ENCODE measurements around the gene CD40.

CD40 gene

DNA sequence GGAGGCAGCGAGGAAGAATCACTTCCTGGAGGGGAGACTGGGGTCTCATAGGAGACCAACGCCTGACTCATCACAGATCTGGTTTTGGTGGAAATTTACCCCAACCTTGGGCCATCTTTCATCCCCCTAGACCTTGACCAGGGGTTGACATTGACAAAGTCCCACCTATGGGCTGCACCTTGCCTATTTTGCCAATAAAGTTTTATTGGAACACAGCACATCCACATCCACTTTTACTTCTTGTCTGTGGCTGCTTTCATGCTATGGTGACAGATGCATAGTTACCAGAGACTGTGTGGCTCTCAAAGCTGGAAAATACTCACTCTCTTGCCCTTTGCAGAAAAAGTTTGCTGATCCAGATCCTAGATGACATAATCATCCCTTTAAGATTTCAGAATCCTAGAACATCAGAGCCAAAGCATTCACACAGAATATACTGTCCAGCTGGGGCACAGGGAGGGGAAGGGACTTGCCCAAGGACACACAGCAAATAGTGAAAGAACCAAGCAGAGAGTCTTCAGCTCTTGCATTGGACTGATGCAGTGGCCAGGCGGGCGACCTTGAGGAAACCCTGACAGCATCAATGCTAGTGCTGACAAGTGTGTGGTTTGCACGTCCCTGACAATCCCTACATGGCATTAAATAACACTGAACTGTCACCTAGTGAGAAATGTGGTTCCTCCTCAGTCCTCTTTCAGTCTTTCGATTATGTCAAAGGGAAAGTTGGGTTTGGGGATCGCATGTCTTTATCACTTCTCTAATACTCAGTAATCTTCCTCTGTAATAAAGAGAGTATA lies 41.2 kb downstream of the CD40 start:
- TF ChIP-seq POLR2AphosphoS5 (IDR thresholded peaks at IDR 0.05; ENCODE audit: low read depth, low read length) (no peak), FOXP2 (optimal IDR thresholded peaks at IDR 0.05; ENCODE audit: borderline replicate concordance, extremely low read depth, extremely low read length, insufficient read depth) (no peak), SIN3A (IDR thresholded peaks at IDR 0.05; ENCODE audit: borderline replicate concordance, insufficient read depth, low read length) (no peak), REST (IDR thresholded peaks at IDR 0.05; ENCODE audit: insufficient read depth in 1 of 2, low read depth in 2 of 2, low read length in 2 of 2) (no peak), TAF1 (IDR thresholded peaks at IDR 0.05; ENCODE audit: borderline replicate concordance, insufficient read depth, low read length) (no peak)

DNA sequence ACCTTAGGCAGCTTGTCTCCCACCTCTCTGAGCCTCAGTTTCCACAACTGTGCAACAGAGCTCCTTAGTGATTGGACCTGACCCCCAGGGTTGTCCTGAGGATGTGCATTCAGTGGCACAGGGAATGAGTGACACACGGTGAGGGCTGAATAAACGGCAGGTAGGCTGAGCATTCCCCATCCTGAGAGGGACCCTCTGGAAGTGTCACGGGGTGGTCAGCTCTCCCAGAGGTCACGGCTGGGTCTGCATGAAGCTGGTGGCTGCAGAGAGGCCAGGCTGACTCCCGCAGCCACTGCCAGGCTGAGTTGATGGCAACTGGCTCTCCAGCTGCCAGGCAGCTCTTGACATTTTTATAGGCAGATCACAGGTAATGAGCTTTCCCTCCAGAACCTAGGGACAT lies 42.5 kb downstream of the CD40 start:
- TF ChIP-seq REST (IDR thresholded peaks at IDR 0.05; ENCODE audit: insufficient read depth in 1 of 2, low read depth in 2 of 2, low read length in 2 of 2) (no peak), SIN3A (IDR thresholded peaks at IDR 0.05; ENCODE audit: borderline replicate concordance, insufficient read depth, low read length) (no peak)

GRCh38 chr20:46161921-46162320 lies 43.8 kb downstream of the CD40 start:
- TF ChIP-seq SIN3A (IDR thresholded peaks at IDR 0.05; ENCODE audit: borderline replicate concordance, insufficient read depth, low read length) (no peak), REST (IDR thresholded peaks at IDR 0.05; ENCODE audit: insufficient read depth in 1 of 2, low read depth in 2 of 2, low read length in 2 of 2) (no peak), POLR2AphosphoS5 (IDR thresholded peaks at IDR 0.05; ENCODE audit: low read depth, low read length) (no peak), FOXP2 (optimal IDR thresholded peaks at IDR 0.05; ENCODE audit: borderline replicate concordance, extremely low read depth, extremely low read length, insufficient read depth) (no peak), TAF1 (IDR thresholded peaks at IDR 0.05; ENCODE audit: borderline replicate concordance, insufficient read depth, low read length) (no peak)

GRCh38 chr20:46164254-46164653 lies 46.1 kb downstream of the CD40 start:
- TF ChIP-seq TAF1 (IDR thresholded peaks at IDR 0.05; ENCODE audit: borderline replicate concordance, insufficient read depth, low read length) = no peak

DNA sequence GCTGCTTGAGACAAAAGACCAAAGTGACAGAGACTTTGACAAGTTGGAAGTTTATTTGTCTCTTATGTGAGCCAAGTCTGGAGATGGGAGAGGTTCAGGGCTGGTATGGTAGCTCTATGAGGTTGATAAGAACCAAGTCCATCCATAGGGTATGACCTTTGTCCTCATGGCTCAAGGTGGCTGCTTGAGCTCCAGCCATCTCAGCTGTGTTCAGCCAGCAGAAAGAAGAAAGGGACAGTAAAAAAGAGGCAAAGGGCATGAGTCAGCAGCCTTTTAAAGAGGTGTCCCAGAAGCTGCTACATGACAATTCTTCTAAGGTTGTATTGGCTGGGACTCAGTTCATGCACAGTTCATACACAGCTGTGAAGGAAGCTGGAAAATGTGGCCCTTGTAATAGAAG lies 49.0 kb downstream of the CD40 start:
- TF ChIP-seq POLR2AphosphoS5 (IDR thresholded peaks at IDR 0.05; ENCODE audit: low read depth, low read length) = no peak

GRCh38 chr20:46168438-46168837 lies 50.3 kb downstream of the CD40 start:
- no peak for TF ChIP-seq POLR2AphosphoS5 (IDR thresholded peaks at IDR 0.05; ENCODE audit: low read depth, low read length)
- no peak for TF ChIP-seq FOXP2 (optimal IDR thresholded peaks at IDR 0.05; ENCODE audit: borderline replicate concordance, extremely low read depth, extremely low read length, insufficient read depth)
- TF ChIP-seq SIN3A (IDR thresholded peaks at IDR 0.05; ENCODE audit: borderline replicate concordance, insufficient read depth, low read length) = no peak
- TF ChIP-seq TAF1 (IDR thresholded peaks at IDR 0.05; ENCODE audit: borderline replicate concordance, insufficient read depth, low read length) = no peak
- no peak for TF ChIP-seq REST (IDR thresholded peaks at IDR 0.05; ENCODE audit: insufficient read depth in 1 of 2, low read depth in 2 of 2, low read length in 2 of 2)
